GM18907 (cell line): Measurements from ENCODE around the gene PTN.

Source experiments
- ATAC-seq: cut with Tn5 transposase; IDR thresholded peaks from one replicate; pipeline ENCODE4 v1.9.1; 2021; ENCODE audit warnings: mild to moderate bottlenecking, moderate library complexity; ENCODE audit not compliant: unreplicated experiment

Gene PTN

GRCh38 chr7:137343281-137343841 lies at the start of gene PTN:
PTN (minus strand) TSS chr7:137343733; CDS start chr7:137254973, 88,760 bp downstream.
- no peak for ATAC-seq

- ATAC-seq, result no peak
Observed at GRCh38 chr7:137390076-137390475, 46.5 kb upstream of the PTN start.

- ATAC-seq, result no peak
Observed at GRCh38 chr7:137388916-137389315, 45.4 kb upstream of the PTN start.

GRCh38 chr7:137386966-137387365 lies 43.4 kb upstream of the PTN start:
- no peak for ATAC-seq

GRCh38 chr7:137381045-137381444 lies 37.5 kb upstream of the PTN start:
- ATAC-seq, result no peak

GRCh38 chr7:137373507-137373906 lies 30.0 kb upstream of the PTN start:
- ATAC-seq, result no peak

GRCh38 chr7:137371616-137372015 lies 28.1 kb upstream of the PTN start:
- no peak for ATAC-seq

- ATAC-seq, result no peak
Observed at GRCh38 chr7:137366995-137367394, 23.5 kb upstream of the PTN start.

- ATAC-seq, result no peak
Observed at GRCh38 chr7:137363683-137364082, 20.1 kb upstream of the PTN start.

- no peak for ATAC-seq
Observed at GRCh38 chr7:137360087-137360679, 16.6 kb upstream of the PTN start.

- ATAC-seq, result no peak
Observed at GRCh38 chr7:137354961-137355360, 11.4 kb upstream of the PTN start.

- no peak for ATAC-seq
Observed at GRCh38 chr7:137354396-137354795, 10.9 kb upstream of the PTN start.

- ATAC-seq, result no peak
Observed at GRCh38 chr7:137351941-137352340, 8.4 kb upstream of the PTN start.

GRCh38 chr7:137345799-137346449 lies 2.4 kb upstream of the PTN start:
- ATAC-seq, result no peak

GRCh38 chr7:137342828-137343261 lies 688 bp downstream of the PTN start:
- no peak for ATAC-seq

- no peak for ATAC-seq
Observed at GRCh38 chr7:137342265-137342664, 1.3 kb downstream of the PTN start.

GRCh38 chr7:137337902-137338301 lies 5.6 kb downstream of the PTN start:
- no peak for ATAC-seq

GRCh38 chr7:137335814-137336213 lies 7.7 kb downstream of the PTN start:
- ATAC-seq, result no peak

- no peak for ATAC-seq
Observed at GRCh38 chr7:137331378-137331777, 12.2 kb downstream of the PTN start.

- no peak for ATAC-seq
Observed at GRCh38 chr7:137329411-137329810, 14.1 kb downstream of the PTN start.

GRCh38 chr7:137328373-137329120 lies 15.0 kb downstream of the PTN start:
- no peak for ATAC-seq

- ATAC-seq, result no peak
Observed at GRCh38 chr7:137325927-137326326, 17.6 kb downstream of the PTN start.
